HG03108 (cell line): ENCODE measurements around the gene SPIC.
"Not testable (repeated sequence)": the region's sequence is repeated elsewhere in the genome, so short reads cannot be mapped to it uniquely, and the experiment has no call there.

Experiments used
- ATAC-seq: cut with Tn5 transposase; IDR thresholded peaks from one replicate; pipeline ENCODE4 v1.9.1; 2021; ENCODE audit warnings: moderate library complexity; ENCODE audit not compliant: unreplicated experiment

Gene SPIC

DNA sequence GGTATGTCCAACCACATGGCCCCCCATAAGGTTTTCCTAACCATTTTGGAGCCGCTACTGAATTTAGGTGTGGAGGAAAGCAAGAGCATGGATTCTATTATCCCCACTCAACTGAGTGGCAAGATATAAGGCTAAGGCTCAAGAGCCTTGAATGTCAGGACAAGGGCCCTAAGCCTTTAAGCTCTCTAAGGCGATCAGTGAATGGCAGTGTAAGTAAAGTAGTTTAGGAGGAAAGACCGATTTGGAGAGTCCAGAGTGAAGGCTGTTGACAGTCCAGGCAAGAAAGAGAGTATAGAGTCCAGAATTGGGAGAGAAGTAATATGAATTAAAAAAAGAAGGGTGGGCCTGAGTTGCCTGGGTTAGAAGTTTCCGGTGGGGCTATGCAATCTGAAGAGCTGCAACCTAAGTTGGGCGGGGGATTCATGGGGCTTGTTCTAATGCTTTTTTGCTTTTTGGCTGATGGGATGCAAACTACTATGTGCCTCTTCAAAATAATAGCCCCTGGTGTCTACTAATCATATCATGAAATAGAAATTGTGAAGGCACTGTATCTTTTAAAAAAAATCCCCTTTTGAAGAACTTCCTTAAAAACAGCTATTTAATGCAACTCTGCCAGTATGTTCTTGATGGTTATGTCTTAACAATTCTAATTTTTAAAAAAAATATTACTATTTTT lies at the start of gene SPIC:
TSS of gene SPIC (plus strand) at position 626 of the 676 bp plus-strand sequence. CDS start 1,569 bp downstream, outside the sequence.
- no peak for ATAC-seq

DNA sequence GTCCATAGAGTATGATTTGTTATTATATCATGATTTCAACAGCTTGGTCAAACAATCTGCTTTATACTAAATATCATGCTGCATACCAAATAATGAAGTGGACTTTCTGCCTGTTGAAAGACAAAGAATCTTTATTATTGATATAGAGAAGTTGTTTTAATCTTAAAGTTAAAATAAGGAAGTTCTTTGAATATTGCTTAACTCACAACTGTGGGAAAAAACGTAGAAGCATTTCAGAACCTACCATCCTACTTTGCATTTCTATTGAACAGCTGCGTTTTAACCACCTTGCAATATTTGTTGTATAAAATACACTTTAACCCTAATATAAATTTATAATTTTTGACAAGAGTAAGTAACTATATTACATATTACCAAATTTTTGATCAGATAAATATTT lies 44.7 kb upstream of the SPIC start:
- no peak for ATAC-seq

DNA sequence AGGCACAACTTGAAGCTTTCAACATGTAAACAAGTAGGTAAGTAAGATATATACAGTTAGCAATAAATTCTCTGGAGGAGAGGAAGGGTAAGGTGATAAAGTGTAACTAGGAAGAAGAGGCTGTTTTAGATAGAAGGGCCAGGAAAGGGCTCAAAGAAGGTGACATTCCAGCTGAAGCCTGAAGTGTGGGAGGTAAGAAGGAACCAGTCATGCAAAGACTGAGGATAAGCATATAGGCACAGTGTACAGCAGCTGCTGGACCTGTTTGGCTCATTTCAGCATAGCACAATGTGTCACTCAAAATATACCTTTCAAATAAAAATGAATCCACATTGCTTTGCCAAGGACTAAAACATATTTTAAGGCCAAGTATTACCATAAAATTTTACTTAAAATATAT lies 39.0 kb upstream of the SPIC start:
- ATAC-seq = no peak

DNA sequence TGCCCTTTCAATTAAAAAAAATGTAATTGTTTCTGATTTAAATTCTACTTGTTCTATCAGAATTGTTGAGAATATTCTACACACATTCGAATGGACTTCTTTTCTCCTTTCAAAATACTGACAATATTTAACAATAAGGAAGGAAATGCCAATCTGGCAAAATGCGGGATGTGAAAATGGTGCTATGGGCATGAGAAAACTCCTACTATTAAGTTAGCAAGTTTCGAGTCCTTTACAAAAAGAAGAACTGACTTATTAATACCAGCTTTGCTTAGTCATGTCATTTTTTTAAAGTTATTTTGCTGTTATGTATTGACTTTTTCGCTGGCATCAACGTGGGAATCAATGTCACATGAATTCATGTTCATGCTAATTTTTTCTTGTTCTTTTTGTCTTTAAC lies 35.9 kb upstream of the SPIC start:
- ATAC-seq = no peak

DNA sequence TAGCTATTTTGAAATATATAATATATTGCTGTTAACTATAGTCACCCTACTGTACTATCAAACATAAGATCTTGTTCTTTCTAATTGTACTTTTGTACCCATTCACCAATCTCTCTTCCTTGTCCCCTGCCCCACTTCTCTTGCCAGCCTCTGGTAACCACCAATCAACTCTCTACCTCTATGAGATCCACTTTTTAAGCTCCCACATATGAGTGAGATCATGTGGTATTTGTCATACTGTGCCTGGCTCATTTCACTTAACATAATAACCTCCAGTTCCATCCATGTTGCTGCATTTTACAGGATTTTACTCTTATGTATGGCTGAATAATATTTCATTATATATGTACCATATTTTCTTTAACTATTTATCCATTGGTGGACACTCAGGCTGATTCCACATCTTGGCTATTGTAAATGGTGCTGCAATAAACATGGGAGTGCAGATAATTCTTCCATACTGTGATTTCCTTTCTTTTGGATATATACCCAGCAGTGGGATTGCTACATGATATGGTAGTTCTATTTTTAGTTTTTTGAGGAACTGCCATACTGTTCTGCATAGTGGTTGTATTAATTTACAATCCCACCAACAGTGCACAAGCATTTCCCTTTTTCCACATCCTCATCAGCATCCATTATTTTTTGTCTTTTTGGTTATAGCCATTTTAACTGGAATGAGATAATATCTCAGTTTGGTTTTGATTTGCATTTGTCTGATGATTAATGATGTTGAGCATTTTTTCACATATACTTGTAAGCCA lies 33.5 kb upstream of the SPIC start:
- no peak for ATAC-seq

DNA sequence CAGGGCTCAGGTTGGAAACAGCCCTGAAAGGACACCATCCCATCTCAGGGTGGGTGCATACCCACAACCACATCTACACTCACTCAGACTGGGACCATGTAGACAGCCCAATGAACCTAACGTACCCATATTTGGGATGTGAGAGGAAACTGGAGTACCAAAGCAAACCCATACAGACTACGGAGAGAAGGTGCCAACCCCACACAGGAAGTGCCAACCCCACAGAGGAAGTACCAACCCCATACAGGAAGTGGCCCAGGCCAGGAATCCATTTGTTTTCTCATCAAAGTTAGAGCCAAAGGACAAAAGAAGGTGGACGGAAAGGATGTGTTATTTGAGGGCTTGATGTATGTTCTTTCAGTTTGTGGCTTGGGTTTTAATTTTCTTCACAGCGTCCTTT lies 19.5 kb upstream of the SPIC start:
- ATAC-seq = no peak

DNA sequence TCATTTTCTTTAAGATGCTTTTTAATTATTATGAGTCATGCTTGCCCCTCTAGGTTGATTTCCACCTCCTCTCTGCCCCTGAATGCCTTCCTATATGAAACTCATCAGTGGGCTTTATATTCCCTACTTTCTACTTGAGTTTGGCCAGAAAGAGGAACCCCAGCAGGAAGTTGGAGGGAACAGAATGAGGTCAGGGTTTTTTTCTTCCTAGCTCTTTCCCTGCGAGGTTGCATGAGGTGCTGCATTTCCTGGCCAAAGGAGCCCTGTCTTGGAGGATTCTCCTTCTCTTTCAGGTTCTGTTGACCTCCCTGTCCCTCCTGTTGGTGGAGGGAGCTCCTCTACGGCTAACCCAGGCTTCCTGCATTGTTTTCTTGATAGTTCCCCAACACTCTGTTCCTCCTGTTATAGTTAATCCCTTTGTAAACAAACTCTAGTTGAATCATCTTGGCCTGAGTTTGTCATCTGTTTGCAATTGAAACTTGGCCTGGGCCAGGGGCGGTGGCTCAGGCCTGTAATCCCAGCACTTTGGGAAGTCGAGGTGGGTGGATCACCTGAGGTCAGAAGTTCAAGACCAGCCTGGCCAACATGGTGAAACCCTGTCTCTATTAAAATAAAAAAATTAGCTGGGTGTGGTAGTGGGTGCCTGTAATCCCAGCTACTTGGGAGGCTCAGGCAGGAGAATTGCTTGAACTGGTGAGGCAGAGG lies 15.3 kb upstream of the SPIC start:
- no peak for ATAC-seq

DNA sequence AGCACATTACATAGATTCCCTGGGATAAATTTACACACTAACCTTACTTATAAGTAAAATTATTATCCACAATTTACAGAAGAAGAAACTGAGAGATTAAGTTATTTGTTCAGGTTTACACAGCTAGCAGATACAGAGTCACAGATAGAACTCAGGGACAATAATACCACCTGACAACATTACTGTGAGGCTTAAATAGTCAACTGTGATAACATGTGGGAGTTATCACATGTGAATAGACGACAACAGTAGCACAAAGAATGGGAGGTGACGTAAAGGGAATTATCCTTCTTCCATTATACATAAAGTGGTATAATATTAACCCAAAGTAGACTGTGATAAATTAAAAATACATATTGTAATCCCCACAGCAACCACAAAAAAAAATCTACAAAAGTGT lies 6.2 kb upstream of the SPIC start:
- no peak for ATAC-seq

DNA sequence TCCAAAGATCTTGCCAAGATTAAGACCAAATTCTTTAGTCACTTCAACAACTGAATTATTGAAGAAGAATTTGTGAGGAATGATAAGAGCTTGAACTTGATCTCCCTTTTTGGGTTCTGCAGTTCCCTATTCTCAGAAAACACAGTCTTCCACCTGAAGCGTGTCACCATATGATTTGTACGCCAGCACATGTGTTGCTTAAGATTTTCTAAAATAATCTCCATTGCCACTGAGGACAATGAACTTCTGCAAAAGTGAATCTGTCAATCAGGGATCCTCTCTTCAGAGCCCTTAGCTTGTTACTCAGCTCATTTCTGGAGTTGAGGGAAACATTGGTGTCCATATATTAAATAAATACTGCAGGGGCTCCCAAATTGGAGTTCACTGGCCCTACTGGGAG lies 4.2 kb upstream of the SPIC start:
- no peak for ATAC-seq

DNA sequence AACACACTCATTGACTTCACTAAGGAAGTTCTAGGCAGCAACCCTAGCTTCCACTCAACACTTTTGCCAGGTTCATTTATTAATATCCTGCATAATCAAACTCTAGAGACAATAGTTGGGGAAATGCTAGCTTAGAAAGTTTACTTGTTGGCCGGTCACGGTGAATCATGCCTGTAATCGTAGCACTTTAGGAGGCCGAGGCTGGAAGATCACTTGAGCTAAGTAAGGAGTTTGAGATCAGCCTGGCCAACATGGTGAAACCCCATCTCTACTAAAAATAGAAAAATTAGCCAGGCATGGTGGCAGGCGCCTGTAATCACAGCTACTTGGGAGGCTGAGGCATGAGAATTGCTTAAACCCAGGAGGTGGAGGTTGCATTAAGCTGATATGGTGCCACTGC lies 3.3 kb upstream of the SPIC start:
- ATAC-seq = not testable (repeated sequence)

DNA sequence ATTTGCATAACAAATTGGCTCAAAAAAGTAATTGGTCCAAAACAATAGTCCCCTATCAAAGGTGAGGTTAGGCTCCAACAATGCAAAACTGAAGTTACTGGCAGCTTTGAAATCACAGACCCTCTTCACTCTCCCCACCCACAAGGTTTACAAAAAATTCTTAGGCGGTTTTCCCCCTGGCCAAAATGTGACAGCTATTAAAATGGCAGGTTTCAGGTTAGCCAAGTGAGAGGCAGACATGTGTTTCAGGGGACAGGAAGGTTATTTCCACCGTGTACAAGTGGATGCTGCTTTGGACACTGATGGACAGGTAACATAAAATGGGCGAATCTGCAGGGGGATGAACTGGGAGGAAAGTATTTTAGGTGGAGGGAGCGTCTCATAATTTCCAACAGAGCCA lies 888 bp upstream of the SPIC start:
- no peak for ATAC-seq

DNA sequence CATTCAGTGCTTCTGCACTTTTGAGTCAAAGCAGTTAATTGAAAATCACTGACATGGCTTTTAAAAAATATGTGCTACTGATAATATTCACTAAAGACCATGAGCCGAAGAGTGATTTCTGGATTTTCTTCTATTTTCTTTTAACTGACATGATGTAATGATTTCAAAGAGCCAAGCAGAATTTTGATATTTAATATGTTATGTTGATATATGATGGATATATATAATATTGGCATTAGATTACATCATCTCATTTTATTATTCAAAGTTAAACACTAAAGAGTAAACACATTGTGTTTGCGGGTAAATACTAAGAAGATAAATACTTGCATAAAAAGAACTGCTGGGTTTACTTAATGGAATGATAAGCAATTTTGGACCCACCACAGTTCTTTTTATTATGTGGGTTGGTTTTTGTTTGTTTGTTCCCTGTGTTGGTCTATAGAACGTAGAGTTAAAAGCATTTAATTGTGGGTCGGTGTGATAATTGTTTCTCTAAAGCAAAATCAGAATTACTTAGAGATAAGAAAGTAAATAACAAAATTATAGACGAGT lies 692 bp downstream of the SPIC start:
- ATAC-seq = no peak

DNA sequence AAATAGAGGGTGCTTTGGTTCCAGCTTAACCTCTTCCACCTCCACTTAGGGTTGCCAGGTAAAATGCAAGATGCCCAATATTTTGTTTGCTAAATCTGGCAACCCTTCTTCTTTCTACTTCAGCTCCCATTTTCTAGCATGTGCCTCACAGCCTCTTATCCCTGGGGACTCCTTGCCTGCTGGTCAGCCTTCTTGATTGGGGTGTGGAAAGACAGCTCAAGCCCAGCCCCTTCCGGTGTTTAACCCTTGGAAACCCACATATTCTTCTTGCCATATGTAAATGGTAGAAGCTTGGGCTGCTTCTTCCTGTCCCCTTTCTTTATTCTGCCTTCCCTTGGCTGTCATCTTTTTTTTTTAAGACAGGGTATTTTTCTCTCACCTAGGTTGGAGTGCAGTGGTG lies 5.7 kb downstream of the SPIC start:
- ATAC-seq = no peak

DNA sequence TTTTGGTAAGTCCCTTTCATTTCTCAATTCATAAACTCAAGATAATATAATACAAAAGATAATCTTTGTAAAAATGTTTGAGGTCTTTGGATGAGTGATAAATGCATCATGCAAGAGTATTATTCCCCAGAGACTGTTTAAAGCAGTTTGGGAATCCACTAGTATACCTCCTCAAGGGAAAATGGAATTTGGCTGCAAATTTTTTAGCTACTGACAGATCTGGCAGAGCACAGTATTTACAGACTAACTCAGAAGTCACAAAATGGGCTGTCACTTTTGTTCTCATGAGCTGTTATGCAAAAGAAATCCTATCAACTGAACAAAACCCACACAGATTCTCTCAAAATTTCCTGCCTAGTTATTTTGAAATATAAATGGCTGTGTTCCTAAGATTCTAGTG lies 9.9 kb downstream of the SPIC start:
- ATAC-seq = no peak

DNA sequence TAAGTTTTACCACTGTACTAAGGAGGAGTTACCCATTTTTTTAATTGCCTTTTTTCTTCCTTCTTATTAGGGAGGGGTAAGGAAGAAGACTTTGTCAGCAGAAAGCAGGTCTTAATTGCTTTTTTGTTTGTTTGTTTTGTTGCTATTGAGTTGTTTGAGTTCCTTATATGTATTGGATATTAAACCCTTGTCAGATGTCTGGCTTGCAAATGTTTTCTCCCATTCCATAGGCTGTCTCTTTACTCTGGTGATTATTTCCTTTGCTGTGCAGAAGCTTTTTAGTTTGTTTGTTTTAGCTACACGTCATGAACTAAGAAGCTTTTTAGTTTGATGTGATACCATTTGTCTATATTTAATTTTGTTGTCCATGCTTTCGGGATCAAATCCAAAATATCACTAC lies 13.3 kb downstream of the SPIC start:
- no peak for ATAC-seq

DNA sequence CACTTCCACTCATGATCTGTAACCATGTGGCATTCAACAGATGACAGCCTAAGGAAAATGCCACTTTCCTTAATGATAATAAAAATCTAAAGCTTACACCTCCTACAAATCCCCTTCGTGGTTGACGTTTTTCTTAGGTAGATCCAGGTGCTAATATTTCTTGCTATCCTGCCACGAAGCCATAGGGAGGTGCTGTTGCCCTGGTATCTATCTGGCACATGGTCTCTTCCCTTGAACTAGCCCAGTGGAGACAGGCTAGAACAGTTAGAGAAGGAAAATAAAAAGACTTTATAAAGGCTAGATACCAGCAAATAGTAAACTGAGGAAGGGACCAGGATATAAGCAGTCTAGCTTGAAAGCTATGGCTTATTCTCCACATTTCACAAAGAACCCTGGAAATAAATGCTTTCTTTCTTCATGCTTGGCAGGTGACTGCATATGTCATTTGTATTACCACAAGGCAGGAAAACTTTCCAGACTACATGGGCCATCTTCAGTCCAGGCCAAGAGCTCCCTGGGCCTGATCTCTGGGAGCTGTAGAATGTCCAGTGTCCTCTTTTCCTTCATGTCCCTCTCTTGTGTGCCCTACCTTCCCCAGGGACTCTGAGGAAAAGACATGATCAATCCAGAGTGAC lies 15.3 kb downstream of the SPIC start:
- ATAC-seq = no peak

DNA sequence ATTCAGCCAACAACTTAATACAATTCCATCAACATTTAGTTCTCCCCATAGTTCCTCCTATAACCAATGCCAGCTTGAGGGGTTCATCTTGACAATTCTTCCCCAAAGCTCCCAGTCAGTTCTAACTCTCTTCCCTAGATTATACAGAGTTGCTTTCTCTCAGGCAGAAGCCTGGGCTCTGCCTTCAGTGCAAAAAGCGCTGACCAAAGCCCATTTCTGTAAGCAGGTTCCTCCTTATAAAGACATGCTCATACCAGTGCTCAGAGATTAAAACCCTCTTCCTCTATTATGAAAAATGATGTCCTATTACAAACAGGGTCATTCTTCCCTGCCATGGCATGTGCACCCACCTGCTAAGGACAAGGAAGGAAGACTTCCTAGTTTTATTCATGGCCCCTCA lies 16.2 kb downstream of the SPIC start:
- no peak for ATAC-seq

DNA sequence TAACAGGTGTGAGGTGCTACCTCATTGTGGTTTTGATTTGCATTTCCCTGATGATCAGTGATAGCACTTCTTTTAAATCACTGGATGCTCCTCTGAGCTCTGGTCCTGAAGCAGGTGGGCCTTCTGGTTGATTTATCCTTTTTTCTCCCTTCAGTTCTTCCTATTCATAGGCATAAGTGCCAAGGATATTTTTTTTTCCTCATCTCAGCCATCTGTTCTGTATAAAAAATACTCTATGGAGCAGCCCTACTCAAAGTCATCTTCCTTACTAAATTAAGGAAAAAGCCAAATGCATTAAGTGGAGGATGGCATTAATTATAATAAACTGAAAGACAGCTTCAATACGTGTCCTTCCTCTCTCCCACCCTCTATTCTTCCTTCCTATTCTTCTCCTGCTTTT lies 18.4 kb downstream of the SPIC start:
- ATAC-seq = no peak

DNA sequence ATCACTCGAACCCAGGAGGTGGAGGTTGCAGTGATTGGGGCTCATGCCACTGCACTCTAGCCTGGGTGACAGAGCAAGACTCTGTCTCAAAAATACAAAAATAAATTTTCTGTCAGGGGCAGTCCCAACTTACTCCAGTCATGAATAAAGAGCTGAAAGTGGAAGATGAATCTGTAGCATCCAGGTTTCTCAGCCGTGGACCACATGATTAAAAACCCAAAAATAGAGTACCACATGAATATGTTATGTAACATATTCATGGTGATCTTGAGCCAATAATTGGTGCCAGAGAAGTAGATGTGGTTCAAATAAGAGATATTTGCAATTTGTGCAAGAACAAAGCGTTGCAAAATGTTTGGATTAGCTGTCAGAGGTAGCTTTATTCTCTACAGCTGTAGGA lies 23.1 kb downstream of the SPIC start:
- no peak for ATAC-seq

DNA sequence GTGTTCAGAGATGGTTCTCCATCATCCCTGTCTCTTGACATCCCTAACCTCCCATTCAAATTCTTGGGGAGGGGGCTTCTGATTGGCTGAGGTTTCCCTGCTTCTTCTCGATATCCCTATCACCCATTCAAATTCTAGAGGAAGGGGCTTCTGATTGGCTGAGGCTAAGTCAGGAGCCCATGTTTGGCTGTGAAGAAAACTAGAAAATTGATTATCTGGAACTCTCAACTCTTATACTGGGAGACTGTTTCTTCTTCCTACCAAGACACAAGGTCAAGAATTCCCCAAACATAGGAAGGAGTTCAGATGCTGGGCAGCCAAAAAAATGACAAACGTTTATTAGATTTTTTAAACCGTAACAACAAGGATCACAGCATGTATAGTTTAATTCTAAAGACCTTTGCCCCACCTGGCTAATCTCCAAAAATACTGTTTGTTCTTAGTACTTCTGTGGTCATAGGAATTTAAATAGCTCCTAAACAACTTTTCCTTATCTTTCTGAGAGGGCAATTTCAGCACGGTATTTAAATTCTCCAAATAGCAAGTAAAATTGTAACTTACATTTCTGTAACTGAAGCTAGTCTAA lies 26.4 kb downstream of the SPIC start:
- no peak for ATAC-seq

DNA sequence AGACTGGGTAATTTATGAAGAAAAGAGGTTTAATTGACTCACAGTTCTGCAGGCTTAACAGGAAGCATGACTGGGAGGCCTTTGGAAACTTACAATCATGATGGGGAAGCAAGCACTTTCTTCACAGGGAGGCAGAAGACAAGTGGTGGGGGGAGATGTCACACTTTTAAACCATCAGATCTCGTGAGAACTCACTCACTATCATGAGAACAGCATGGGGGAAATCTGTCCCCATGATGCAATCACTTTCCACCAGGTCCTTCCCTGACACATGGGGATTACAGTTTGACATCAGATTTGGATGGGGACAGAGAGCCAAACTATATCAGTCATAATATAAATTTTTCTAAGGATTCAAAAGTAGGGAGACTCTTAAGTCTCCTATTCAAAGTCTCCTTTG lies 46.0 kb downstream of the SPIC start:
- no peak for ATAC-seq
